Colonic mucosa (tissue), 4 donors: ENCODE results near the gene TBCD. TPM values are rescaled to one million over a fixed set of nuclear protein-coding genes. Genes with fewer than 3 reads are reported as not detected.

Experiments
- DNase-seq: peaks from one replicate; pipeline ENCODE4 v3.0.0-alpha.2; 2020
- H3K27ac ChIP-seq: fragments of 200-600 bp; one replicate; pipeline ENCODE4 v1.8.0; 2021
- H3K27me3 ChIP-seq: fragments of 200-600 bp; one replicate; pipeline ENCODE4 v1.8.0; 2021
- H3K36me3 ChIP-seq: fragments of 200-600 bp; one replicate; pipeline ENCODE4 v1.8.0; 2021
- H3K4me1 ChIP-seq: fragments of 200-600 bp; one replicate; pipeline ENCODE4 v1.8.0; 2021; ENCODE audit warnings: mild to moderate bottlenecking
- H3K4me3 ChIP-seq: fragments of 200-600 bp; one replicate; pipeline ENCODE4 v1.8.0; 2021
- H3K9ac ChIP-seq, 2 donors: one replicate each; pipeline ENCODE4 v1.7.0; 2013; ENCODE audit warnings: control low read depth in 2 of 2, low read depth in 2 of 2, low read length in 2 of 2
- H3K9me3 ChIP-seq: fragments of 200-600 bp; one replicate; pipeline ENCODE4 v1.8.0; 2021
- CTCF ChIP-seq: fragments of 200-600 bp; IDR thresholded peaks from one replicate; pipeline ENCODE4 v1.8.0; 2022; ENCODE audit warnings: antibody characterized with exemption, mild to moderate bottlenecking
- intact Hi-C: fragments of 100-400 bp; cut with DNase I; formaldehyde crosslinking; loops from one replicate; pipeline ENCODE4 v1.14.1; 2022
- total RNA-seq, 2 donors: library from RNA; stranded (reverse); fragmentation: NEBNext Ultra II Directional in 1 of 2; extraction: Animal tissue kit (Norgen Biotek cat#: 25700) in 1 of 2; gene quantifications; one replicate each; pipeline ENCODE4 v1.2.1, GENCODE V29; 2021
- donor health status: healthy.
- donor health status: DM: no; HTN: no; CAD: no.
- donor health status: DM: no; HTN: no; CAD: no.

The TBCD gene
- total RNA-seq, 2 donors from 2014 or later: 49.2 to 101 TPM

- Histone ChIP-seq H3K4me3 (no peak overlapping the region), H3K27me3 (no peaks in the 10 kb centered on the region), H3K9ac (no peak overlapping the region), H3K4me1 (peaks cover 2% of the 10 kb centered on the region), H3K9me3 (no peaks in the 10 kb centered on the region), H3K27ac (no peak overlapping the region), H3K36me3 (no peaks in the 10 kb centered on the region)
- no peak for DNase-seq
- intact Hi-C loops: no loop called here
- no peak for TF ChIP-seq CTCF
Measured at GRCh38 chr17:82800885-82801284, 49.0 kb downstream of the TBCD start.

DNA sequence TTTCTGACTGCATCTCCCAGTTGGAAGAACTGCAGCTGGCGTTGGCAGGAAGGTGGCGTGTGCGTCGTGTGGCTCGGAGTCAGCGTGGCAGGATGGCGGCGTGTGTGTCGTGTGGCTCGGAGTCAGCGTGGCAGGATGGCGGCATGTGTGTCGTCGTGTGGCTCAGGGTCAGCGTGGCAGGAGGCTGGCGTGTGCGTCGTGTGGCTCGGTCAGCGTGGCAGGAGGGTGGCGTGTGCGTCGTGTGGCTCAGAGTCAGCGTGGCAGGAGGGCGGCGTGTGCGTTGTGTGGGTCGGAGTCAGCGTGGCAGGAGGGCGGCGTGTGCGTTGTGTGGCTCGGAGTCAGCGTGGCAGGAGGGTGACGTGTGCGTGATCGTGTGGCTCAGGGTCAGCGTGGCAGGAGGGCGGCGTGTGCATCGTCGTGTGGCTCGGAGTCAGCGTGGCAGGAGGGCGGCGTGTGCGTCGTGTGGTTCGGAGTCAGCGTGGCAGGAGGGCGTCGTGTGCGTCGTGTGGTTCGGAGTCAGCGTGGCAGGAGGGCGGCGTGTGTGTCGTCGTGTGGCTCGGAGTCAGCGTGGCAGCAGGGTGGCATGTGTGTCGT, 49.6 kb downstream of the TBCD start:
- Histone ChIP-seq H3K4me3 (no peak overlapping the region), H3K36me3 (no peaks in the 10 kb centered on the region), H3K27ac (no peak overlapping the region), H3K27me3 (no peaks in the 10 kb centered on the region), H3K9ac (no peak overlapping the region), H3K9me3 (no peaks in the 10 kb centered on the region), H3K4me1 (no peaks in the 10 kb centered on the region)
- no peak for TF ChIP-seq CTCF
- no peak for DNase-seq
- intact Hi-C loops: no loop called here

GRCh38 chr17:82802075-82802780, 50.4 kb downstream of the TBCD start:
- H3K27ac ChIP-seq: no peak overlapping the region
- intact Hi-C loops: no loop called here
- DNase-seq: no peak

DNA sequence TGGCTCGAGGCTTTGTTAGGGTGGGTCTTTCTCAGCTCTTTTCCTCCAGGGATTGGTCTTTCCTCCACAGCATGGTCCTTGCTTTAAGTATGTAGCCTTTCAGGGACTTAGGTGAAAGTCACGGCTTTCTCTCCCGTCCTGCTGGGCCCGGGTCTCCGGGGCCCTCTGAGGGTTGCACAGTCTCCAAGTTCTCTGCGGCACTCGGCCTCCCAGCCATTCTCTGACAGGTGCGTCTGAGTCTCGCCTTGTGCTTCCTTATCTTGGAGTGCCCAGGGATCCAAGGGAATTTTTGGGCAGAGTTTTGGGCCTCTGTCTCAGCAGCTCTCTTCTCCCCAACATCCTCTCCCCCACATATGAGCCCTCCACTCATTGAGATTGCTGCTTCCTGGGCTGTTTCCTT, 51.3 kb downstream of the TBCD start:
- no peak for TF ChIP-seq CTCF
- H3K4me1 ChIP-seq: no peaks in the 10 kb centered on the region
- no peaks in the 10 kb centered on the region for H3K9me3 ChIP-seq
- no peaks in the 10 kb centered on the region for H3K36me3 ChIP-seq
- no peak for DNase-seq
- intact Hi-C loops: no loop called here
- no peaks in the 10 kb centered on the region for H3K27me3 ChIP-seq
- H3K9ac ChIP-seq: no peak overlapping the region
- no peak overlapping the region for H3K4me3 ChIP-seq
- no peak overlapping the region for H3K27ac ChIP-seq

More at GRCh38 chr17:82802075-82802780, 50.4 kb downstream of the TBCD start:
- TF ChIP-seq CTCF: no peak
- Histone ChIP-seq H3K4me1 (no peaks in the 10 kb centered on the region), H3K27me3 (no peaks in the 10 kb centered on the region), H3K36me3 (no peaks in the 10 kb centered on the region), H3K9me3 (no peaks in the 10 kb centered on the region), H3K9ac (no peak overlapping the region), H3K4me3 (no peak overlapping the region)

DNA sequence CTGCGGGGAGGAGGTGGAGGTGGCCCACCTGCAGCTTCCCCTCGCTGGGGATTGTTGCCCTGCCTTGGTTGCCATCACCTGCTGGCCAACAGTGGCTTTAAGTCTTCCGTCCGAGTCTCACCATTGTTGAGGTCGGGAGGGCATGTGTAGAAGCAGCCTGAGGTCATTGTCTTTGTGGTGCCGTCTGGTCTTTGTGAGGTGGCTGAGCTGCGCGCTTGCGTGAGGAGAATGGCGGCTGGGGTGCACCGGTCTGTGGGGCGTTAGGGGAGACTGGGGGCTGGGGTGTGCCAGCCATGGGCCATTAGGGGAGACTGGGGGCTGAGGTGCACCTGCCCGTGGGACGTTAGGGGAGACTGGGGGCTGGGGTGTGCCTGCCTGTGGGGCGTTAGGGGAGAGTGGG, 51.7 kb downstream of the TBCD start:
- intact Hi-C loops: no loop called here
- no peak overlapping the region for H3K9ac ChIP-seq
- H3K27ac ChIP-seq: no peak overlapping the region
- no peak for DNase-seq
- H3K4me3 ChIP-seq: no peak overlapping the region
- no peaks in the 10 kb centered on the region for H3K4me1 ChIP-seq
- no peaks in the 10 kb centered on the region for H3K36me3 ChIP-seq
- H3K9me3 ChIP-seq: no peaks in the 10 kb centered on the region
- H3K27me3 ChIP-seq: no peaks in the 10 kb centered on the region
- TF ChIP-seq CTCF: no peak
